Endometrial microvascular endothelial cells (primary cell): Measurements from ENCODE around the gene CAPN2. TPM values are rescaled to one million over a fixed set of nuclear protein-coding genes. Genes with fewer than 3 reads are reported as not detected.
"Not testable (repeated sequence)": the region's sequence is repeated elsewhere in the genome, so short reads cannot be mapped to it uniquely, and the experiment has no call there.

Source experiments
- in situ Hi-C: cut with HindIII; loops from 2 replicates; pipeline ENCODE4 v1.10.0; 2017; ENCODE audit warnings: low sequenced_read_pairs, low pct_unique_long_range_greater_than_20kb; ENCODE audit errors: inconsistent ontology term
- total RNA-seq: library from RNA; depleted of rRNA; stranded (reverse); fragments of >200 nt; gene quantifications from one replicate; pipeline ENCODE4 v1.2.3, GENCODE V29; 2015; ENCODE audit errors: inconsistent ontology term

The CAPN2 gene
- total RNA-seq, 1 donor from 2014 or later = 259 TPM

- in situ Hi-C loops = no loop called here
These were observed 20.9 kb downstream of the CAPN2 start for GRCh38 chr1:223732993-223733798.

GRCh38 chr1:223733898-223734852 lies 21.8 kb downstream of the CAPN2 start:
- in situ Hi-C loops = no loop called here

GRCh38 chr1:223736638-223737037 lies 24.3 kb downstream of the CAPN2 start:
- in situ Hi-C loops = not testable (repeated sequence)

GRCh38 chr1:223737342-223737741 lies 25.0 kb downstream of the CAPN2 start:
- in situ Hi-C loops = no loop called here

GRCh38 chr1:223738465-223739365 lies 26.4 kb downstream of the CAPN2 start:
- in situ Hi-C loops = no loop called here

- in situ Hi-C loops = no loop called here
These were observed 27.2 kb downstream of the CAPN2 start for GRCh38 chr1:223739366-223740037.

GRCh38 chr1:223740038-223740736 lies 27.8 kb downstream of the CAPN2 start:
- in situ Hi-C loops = not testable (repeated sequence)

GRCh38 chr1:223741861-223742260 lies 29.5 kb downstream of the CAPN2 start:
- in situ Hi-C loops = no loop called here

- in situ Hi-C loops = no loop called here
These were observed 30.6 kb downstream of the CAPN2 start for GRCh38 chr1:223742856-223743517.

GRCh38 chr1:223745731-223746130 lies 33.4 kb downstream of the CAPN2 start:
- in situ Hi-C loops = no loop called here

GRCh38 chr1:223747838-223748335 lies 35.5 kb downstream of the CAPN2 start:
- in situ Hi-C loops = no loop called here

GRCh38 chr1:223748405-223748772 lies 36.0 kb downstream of the CAPN2 start:
- in situ Hi-C loops = no loop called here

GRCh38 chr1:223748773-223749733 lies 36.7 kb downstream of the CAPN2 start:
- in situ Hi-C loops = no loop called here

GRCh38 chr1:223750730-223751570 lies 38.6 kb downstream of the CAPN2 start:
- in situ Hi-C loops = no loop called here

GRCh38 chr1:223751696-223752095 lies 39.4 kb downstream of the CAPN2 start:
- in situ Hi-C loops = no loop called here
